ENCODE data around the gene EML4.

DNA sequence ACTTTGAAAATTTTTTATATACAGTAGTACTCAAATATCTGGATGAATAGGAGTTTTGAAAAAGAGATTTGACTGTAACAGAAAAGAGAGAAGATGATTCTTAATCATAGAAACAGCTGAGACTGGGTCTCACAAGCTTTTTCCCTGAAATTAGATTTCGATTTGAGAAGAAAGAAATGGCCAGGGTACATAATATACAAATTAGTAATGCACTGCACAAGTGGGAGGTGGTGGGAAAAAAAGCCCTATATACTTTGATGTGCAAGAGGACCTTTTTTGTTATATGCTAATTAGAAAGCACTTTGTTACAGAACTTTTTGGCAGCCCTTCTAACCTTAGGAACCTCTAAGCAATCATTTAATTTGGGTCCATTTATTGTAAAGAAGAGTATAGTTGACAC lies 62.9 kb downstream of the EML4 start:
- no peak for TF ChIP-seq CTCF (IDR thresholded peaks at IDR 0.05)
- no peak for TF ChIP-seq EZH2 (IDR thresholded peaks at IDR 0.05)

Data from neural progenitor cell (in vitro differentiated cells).